Thyroid gland (tissue), 4 donors: ENCODE results near the gene GRID2IP. TPM values are rescaled to one million over a fixed set of nuclear protein-coding genes. Genes with fewer than 3 reads are reported as not detected.

Source experiments
- DNase-seq, 2 donors: peaks; one replicate each; pipeline ENCODE4 v3.0.0-alpha.2; 2019
- H3K27ac ChIP-seq, 3 donors: fragments of 200-600 bp; sonication (generic); 1 replicate in 2 of 3; 2 replicates in 1 of 3; pipeline ENCODE4 v1.5.1; 2016 to 2019; ENCODE audit warnings: mild to moderate bottlenecking in 1 of 3, moderate library complexity in 1 of 3
- H3K27me3 ChIP-seq: fragments of 200-600 bp; sonication (generic); one replicate; pipeline ENCODE4 v1.5.1; 2019
- H3K36me3 ChIP-seq, 2 donors: fragments of 200-600 bp; sonication (generic); one replicate each; pipeline ENCODE4 v1.5.1; 2016 to 2019
- H3K4me1 ChIP-seq, 2 donors: fragments of 200-600 bp; sonication (generic); one replicate each; pipeline ENCODE4 v1.5.1; 2017 to 2019
- H3K4me3 ChIP-seq, 3 donors: fragments of 200-600 bp; sonication (generic); replicated peaks in 1 of 3; 1 replicate in 2 of 3; 2 replicates in 1 of 3; pipeline ENCODE4 v1.5.1; 2016; ENCODE audit warnings: mild to moderate bottlenecking in 1 of 3
- H3K9me3 ChIP-seq: fragments of 200-600 bp; sonication (generic); one replicate; pipeline ENCODE4 v1.5.1; 2017
- CTCF ChIP-seq, 6 experiments: fragments of 200-600 bp in 3 of 6; fragments of 450-650 bp in 3 of 6; sonication (generic) in 3 of 6; IDR thresholded peaks; one replicate each; pipeline ENCODE4 v1.5.1; 2016 to 2019; ENCODE audit warnings: antibody characterized with exemption in 6 of 6, mild to moderate bottlenecking in 2 of 6, inconsistent platforms in 1 of 6, moderate library complexity in 1 of 6
- POLR2A ChIP-seq, 2 donors: fragments of 450-650 bp; IDR thresholded peaks; one replicate each; pipeline ENCODE4 v1.6.1; 2017; ENCODE audit warnings: antibody characterized with exemption in 2 of 2, mild to moderate bottlenecking in 2 of 2, moderate library complexity in 1 of 2
- WGBS, 2 donors: methylation state at CpG; one replicate each; pipeline ENCODE4 v1.1.5; 2017; 5-methylcytosine and 5-hydroxymethylcytosine counted together
- intact Hi-C: fragments of 100-400 bp; cut with DNase I; formaldehyde crosslinking; loops from one replicate; pipeline ENCODE4 v1.15.1; 2023
- total RNA-seq, 4 donors: library from RNA; depleted of rRNA; stranded (reverse); fragments of >200 nt; gene quantifications; one replicate each; pipeline ENCODE4 v1.2.3, GENCODE V29; 2016

The GRID2IP gene
- total RNA-seq, 4 donors from 2014 or later = 0.13 to 0.67 (median 0.40) TPM

GRCh38 chr7:6529643-6530042 is 21.6 kb downstream of the GRID2IP start:
- Histone ChIP-seq H3K4me1 (peaks cover 4 to 13% of the 10 kb centered on the region in 2 donors), H3K9me3 (no peaks in the 10 kb centered on the region), H3K27ac (no peak overlapping the region), H3K36me3 (no peaks in the 10 kb centered on the region), H3K27me3 (peaks cover 3% of the 10 kb centered on the region), H3K4me3 (no peak overlapping the region)
- intact Hi-C loops = no loop called here
- 62 to 65% methylated on average over 6 of the region's 6 CpGs for WGBS, 2 donors
- no peak for TF ChIP-seq POLR2A (IDR thresholded peaks at IDR 0.05)
- no peak for TF ChIP-seq CTCF (IDR thresholded peaks at IDR 0.05)
- no peak for DNase-seq

GRCh38 chr7:6528401-6529130 is 22.7 kb downstream of the GRID2IP start:
- 71 to 73% methylated on average over 13 of the region's 13 CpGs for WGBS, 2 donors
- Histone ChIP-seq H3K27ac (no peak overlapping the region), H3K9me3 (no peaks in the 10 kb centered on the region), H3K4me3 (no peak overlapping the region), H3K36me3 (no peaks in the 10 kb centered on the region), H3K27me3 (peaks cover 3% of the 10 kb centered on the region), H3K4me1 (peaks cover 4 to 13% of the 10 kb centered on the region in 2 donors)
- TF ChIP-seq CTCF (IDR thresholded peaks at IDR 0.05) (no peak), POLR2A (IDR thresholded peaks at IDR 0.05) (no peak)
- DNase-seq = no peak
- intact Hi-C loops = no loop called here

GRCh38 chr7:6526997-6527378 is 24.3 kb downstream of the GRID2IP start:
- Histone ChIP-seq H3K27ac (no peak overlapping the region), H3K27me3 (peaks cover 3% of the 10 kb centered on the region), H3K4me3 (no peak overlapping the region), H3K9me3 (no peaks in the 10 kb centered on the region), H3K4me1 (peaks cover 4 to 13% of the 10 kb centered on the region in 2 donors), H3K36me3 (no peaks in the 10 kb centered on the region)
- 31 to 32% methylated on average over 12 of the region's 12 CpGs for WGBS, 2 donors
- DNase-seq = no peak
- intact Hi-C loops = no loop called here
- no peak for TF ChIP-seq POLR2A (IDR thresholded peaks at IDR 0.05)

- no peaks in the 10 kb centered on the region for H3K36me3 ChIP-seq
- no peak for TF ChIP-seq CTCF (IDR thresholded peaks at IDR 0.05)
- no peak for TF ChIP-seq POLR2A (IDR thresholded peaks at IDR 0.05)
- DNase-seq = no peak
- intact Hi-C loops = no loop called here
- H3K27me3 ChIP-seq = no peaks in the 10 kb centered on the region
- H3K4me1 ChIP-seq = peaks cover 4 to 5% of the 10 kb centered on the region in 2 donors
- no peak overlapping the region for H3K27ac ChIP-seq
- H3K4me3 ChIP-seq = no peak overlapping the region
- no peaks in the 10 kb centered on the region for H3K9me3 ChIP-seq
- 83 to 87% methylated on average over 14 to 15 of the region's 24 CpGs for WGBS, 2 donors
Observed at GRCh38 chr7:6520163-6520981, 30.9 kb downstream of the GRID2IP start.

GRCh38 chr7:6516387-6516983 is 34.8 kb downstream of the GRID2IP start:
- 18% methylated on average over 17 of the region's 17 CpGs for WGBS, 2 donors
- TF ChIP-seq POLR2A (IDR thresholded peaks at IDR 0.05) (no peak), CTCF (IDR thresholded peaks at IDR 0.05) (peak; percentile 49 to 85 (median 74))
- Histone ChIP-seq H3K36me3 (no peaks in the 10 kb centered on the region), H3K27ac (no peak overlapping the region), H3K27me3 (no peaks in the 10 kb centered on the region), H3K4me1 (peaks cover 4 to 5% of the 10 kb centered on the region in 2 donors), H3K9me3 (no peaks in the 10 kb centered on the region), H3K4me3 (no peak overlapping the region)
- peak; percentile 85 to 89 for DNase-seq
- intact Hi-C loops = no loop called here
